ENCODE data around the gene DHRS9.
"Not testable (repeated sequence)": the region's sequence is repeated elsewhere in the genome, so short reads cannot be mapped to it uniquely, and the experiment has no call there.

The DHRS9 gene

GRCh38 chr2:169095621-169096105, 26.3 kb downstream of the DHRS9 start:
- DNase-seq, result peak; percentile 35

GRCh38 chr2:169104848-169105247, 35.5 kb downstream of the DHRS9 start:
- DNase-seq, result no peak

- no peak for DNase-seq
Measured at GRCh38 chr2:169105476-169105875, 36.1 kb downstream of the DHRS9 start.

- no peak for DNase-seq
Measured at GRCh38 chr2:169106134-169106533, 36.8 kb downstream of the DHRS9 start.

- DNase-seq, result no peak
Measured at GRCh38 chr2:169106563-169107545, 37.5 kb downstream of the DHRS9 start.

GRCh38 chr2:169107645-169108044, 38.3 kb downstream of the DHRS9 start:
- DNase-seq, result no peak

- no peak for DNase-seq
Measured at GRCh38 chr2:169108099-169108884, 38.9 kb downstream of the DHRS9 start.

- DNase-seq, result no peak
Measured at GRCh38 chr2:169109502-169110409, 40.4 kb downstream of the DHRS9 start.

GRCh38 chr2:169110419-169110818, 41.1 kb downstream of the DHRS9 start:
- DNase-seq, result no peak

- no peak for DNase-seq
Measured at GRCh38 chr2:169110916-169111315, 41.6 kb downstream of the DHRS9 start.

- no peak for DNase-seq
Measured at GRCh38 chr2:169112841-169113240, 43.5 kb downstream of the DHRS9 start.

GRCh38 chr2:169114056-169114455, 44.7 kb downstream of the DHRS9 start:
- DNase-seq, result no peak

- DNase-seq, result no peak
Measured at GRCh38 chr2:169116327-169116726, 47.0 kb downstream of the DHRS9 start.

GRCh38 chr2:169116993-169117392, 47.6 kb downstream of the DHRS9 start:
- no peak for DNase-seq

GRCh38 chr2:169118060-169118459, 48.7 kb downstream of the DHRS9 start:
- no peak for DNase-seq

- DNase-seq, result no peak
Measured at GRCh38 chr2:169119123-169119760, 49.9 kb downstream of the DHRS9 start.

- no peak for DNase-seq
Measured at GRCh38 chr2:169119851-169120250, 50.5 kb downstream of the DHRS9 start.

- no peak for DNase-seq
Measured at GRCh38 chr2:169129703-169130243, 60.4 kb downstream of the DHRS9 start.

GRCh38 chr2:169131587-169132512, 62.5 kb downstream of the DHRS9 start:
- DNase-seq, result no peak

- not testable (repeated sequence) for DNase-seq
Measured at GRCh38 chr2:169134272-169134671, 64.9 kb downstream of the DHRS9 start.
